ENCODE results near the gene NSUN2.

Gene NSUN2

GRCh38 chr5:6565492-6565891 is 67.4 kb downstream of the NSUN2 start:
- no peaks in the 10 kb centered on the region for H3K4me1 Mint-ChIP-seq
- no peak overlapping the region for H3K27ac Mint-ChIP-seq
- ATAC-seq (replicated peaks) (no peak), DNase-seq (no peak)
- H3K4me3 Mint-ChIP-seq: no peak overlapping the region
- no peaks in the 10 kb centered on the region for H3K36me3 Mint-ChIP-seq
- peaks cover 17 to 32% of the 10 kb centered on the region in 2 donors for H3K27me3 Mint-ChIP-seq
- H3K9me3 Mint-ChIP-seq: peaks cover 0 to 3% of the 10 kb centered on the region in 2 donors

GRCh38 chr5:6557807-6558575 is 74.9 kb downstream of the NSUN2 start:
- Mint-ChIP-seq H3K4me1 (no peaks in the 10 kb centered on the region), H3K36me3 (no peaks in the 10 kb centered on the region), H3K4me3 (no peak overlapping the region), H3K27me3 (peaks cover 14 to 26% of the 10 kb centered on the region in 2 donors), H3K9me3 (peaks cover 0 to 3% of the 10 kb centered on the region in 2 donors), H3K27ac (no peak overlapping the region)
- no peak for ATAC-seq (replicated peaks)
- no peak for DNase-seq

- DNase-seq: no peak
- Mint-ChIP-seq H3K4me3 (no peak overlapping the region), H3K9me3 (peaks cover 0 to 3% of the 10 kb centered on the region in 2 donors), H3K27me3 (peaks cover 18 to 27% of the 10 kb centered on the region in 2 donors), H3K4me1 (no peaks in the 10 kb centered on the region), H3K27ac (no peak overlapping the region), H3K36me3 (no peaks in the 10 kb centered on the region)
- ATAC-seq (replicated peaks): no peak
Observed at GRCh38 chr5:6556802-6557102, 76.1 kb downstream of the NSUN2 start.

GRCh38 chr5:6556089-6556801 is 76.6 kb downstream of the NSUN2 start:
- H3K27ac Mint-ChIP-seq: no peak overlapping the region
- no peaks in the 10 kb centered on the region for H3K36me3 Mint-ChIP-seq
- peaks cover 21 to 32% of the 10 kb centered on the region in 2 donors for H3K27me3 Mint-ChIP-seq
- DNase-seq (no peak), ATAC-seq (replicated peaks) (no peak)
- no peaks in the 10 kb centered on the region for H3K4me1 Mint-ChIP-seq
- H3K4me3 Mint-ChIP-seq: no peak overlapping the region
- H3K9me3 Mint-ChIP-seq: peaks cover 0 to 3% of the 10 kb centered on the region in 2 donors

GRCh38 chr5:6554812-6555211 is 78.0 kb downstream of the NSUN2 start:
- no peak overlapping the region for H3K27ac Mint-ChIP-seq

GRCh38 chr5:6553972-6554371 is 78.9 kb downstream of the NSUN2 start:
- no peak overlapping the region for H3K27ac Mint-ChIP-seq
- peaks cover 30 to 43% of the 10 kb centered on the region in 2 donors for H3K27me3 Mint-ChIP-seq
- no peaks in the 10 kb centered on the region for H3K9me3 Mint-ChIP-seq
- no peaks in the 10 kb centered on the region for H3K36me3 Mint-ChIP-seq
- H3K4me1 Mint-ChIP-seq: no peaks in the 10 kb centered on the region
- no peak overlapping the region for H3K4me3 Mint-ChIP-seq
- ATAC-seq (replicated peaks) (no peak), DNase-seq (no peak)

More at GRCh38 chr5:6554812-6555211, 78.0 kb downstream of the NSUN2 start:
- Mint-ChIP-seq H3K36me3 (no peaks in the 10 kb centered on the region), H3K9me3 (no peaks in the 10 kb centered on the region), H3K4me3 (no peak overlapping the region), H3K27me3 (peaks cover 30 to 43% of the 10 kb centered on the region in 2 donors), H3K4me1 (no peaks in the 10 kb centered on the region)
- ATAC-seq (replicated peaks) (no peak), DNase-seq (no peak)

- DNase-seq: no peak
- Mint-ChIP-seq H3K4me1 (peaks cover 0 to 5% of the 10 kb centered on the region in 2 donors), H3K36me3 (no peaks in the 10 kb centered on the region), H3K27ac (no peak overlapping the region), H3K4me3 (no peak overlapping the region), H3K27me3 (peaks cover 23 to 36% of the 10 kb centered on the region in 2 donors), H3K9me3 (peaks cover 5 to 6% of the 10 kb centered on the region in 2 donors)
- ATAC-seq (replicated peaks): no peak
Observed at GRCh38 chr5:6552612-6553011, 80.2 kb downstream of the NSUN2 start.

- Mint-ChIP-seq H3K27me3 (peaks cover 26 to 32% of the 10 kb centered on the region in 2 donors), H3K4me3 (no peak overlapping the region), H3K9me3 (peaks cover 6 to 10% of the 10 kb centered on the region in 2 donors), H3K27ac (no peak overlapping the region), H3K4me1 (peaks cover 0 to 5% of the 10 kb centered on the region in 2 donors), H3K36me3 (no peaks in the 10 kb centered on the region)
- ATAC-seq (replicated peaks): no peak
- DNase-seq: no peak
Observed at GRCh38 chr5:6551955-6552313, 80.9 kb downstream of the NSUN2 start.

- DNase-seq (no peak), ATAC-seq (replicated peaks) (no peak)
- peaks cover 0 to 5% of the 10 kb centered on the region in 2 donors for H3K4me1 Mint-ChIP-seq
- H3K27me3 Mint-ChIP-seq: peaks cover 21 to 29% of the 10 kb centered on the region in 2 donors
- H3K36me3 Mint-ChIP-seq: no peaks in the 10 kb centered on the region
- H3K27ac Mint-ChIP-seq: no peak overlapping the region
- H3K9me3 Mint-ChIP-seq: peaks cover 8 to 10% of the 10 kb centered on the region in 2 donors
- H3K4me3 Mint-ChIP-seq: no peak overlapping the region
Observed at GRCh38 chr5:6551287-6551954, 81.4 kb downstream of the NSUN2 start.

- no peak for ATAC-seq (replicated peaks)
- Mint-ChIP-seq H3K27me3 (peaks cover 21 to 24% of the 10 kb centered on the region in 2 donors), H3K4me1 (peaks cover 0 to 5% of the 10 kb centered on the region in 2 donors), H3K9me3 (peaks cover 8 to 10% of the 10 kb centered on the region in 2 donors), H3K4me3 (no peak overlapping the region), H3K36me3 (no peaks in the 10 kb centered on the region), H3K27ac (no peak overlapping the region)
- no peak for DNase-seq
Observed at GRCh38 chr5:6550628-6551027, 82.2 kb downstream of the NSUN2 start.

Data from stimulated activated naive B cell treated with anti-CD40 and anti-IgM and Interleukin-4, amounts not matched to agents 10 μg/mL and 1 μg/mL and 100 μg/mL, for 72 hours (primary cell).